TTC549 (cell line): ENCODE measurements around the gene GPR142.

ENCODE experiments used
- FAIRE-seq: peaks from 2 replicates; lab custom pipeline; 2012; peaks lifted over from hg19 to GRCh38; lab: Jason Lieb, UNC

The GPR142 gene

GRCh38 chr17:74371653-74372147, 4.4 kb downstream of the GPR142 start:
- no peak for FAIRE-seq

- no peak for FAIRE-seq
These were observed 5.1 kb downstream of the GPR142 start for GRCh38 chr17:74372426-74372825.

GRCh38 chr17:74373838-74374606, 6.7 kb downstream of the GPR142 start:
- no peak for FAIRE-seq

DNA sequence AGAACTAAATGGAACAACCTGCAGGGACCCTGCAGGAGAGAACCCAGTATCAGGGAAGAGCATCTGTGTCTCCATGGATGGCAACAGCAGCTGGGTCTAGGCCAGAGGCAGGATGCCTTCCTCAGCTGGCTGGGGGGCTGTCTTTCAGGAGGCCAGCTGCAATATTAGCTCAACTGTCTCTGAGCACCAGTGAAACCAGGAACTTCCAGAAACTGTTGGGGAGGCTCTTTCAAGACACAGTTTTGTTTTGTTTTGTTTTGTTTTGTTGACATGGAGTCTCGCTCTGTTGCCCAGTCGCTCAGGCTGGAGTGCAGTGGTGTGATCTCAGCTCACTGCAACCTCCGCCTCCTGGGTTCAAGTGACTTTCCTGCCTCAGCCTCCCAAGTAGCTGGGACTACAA, 7.6 kb downstream of the GPR142 start:
- no peak for FAIRE-seq

DNA sequence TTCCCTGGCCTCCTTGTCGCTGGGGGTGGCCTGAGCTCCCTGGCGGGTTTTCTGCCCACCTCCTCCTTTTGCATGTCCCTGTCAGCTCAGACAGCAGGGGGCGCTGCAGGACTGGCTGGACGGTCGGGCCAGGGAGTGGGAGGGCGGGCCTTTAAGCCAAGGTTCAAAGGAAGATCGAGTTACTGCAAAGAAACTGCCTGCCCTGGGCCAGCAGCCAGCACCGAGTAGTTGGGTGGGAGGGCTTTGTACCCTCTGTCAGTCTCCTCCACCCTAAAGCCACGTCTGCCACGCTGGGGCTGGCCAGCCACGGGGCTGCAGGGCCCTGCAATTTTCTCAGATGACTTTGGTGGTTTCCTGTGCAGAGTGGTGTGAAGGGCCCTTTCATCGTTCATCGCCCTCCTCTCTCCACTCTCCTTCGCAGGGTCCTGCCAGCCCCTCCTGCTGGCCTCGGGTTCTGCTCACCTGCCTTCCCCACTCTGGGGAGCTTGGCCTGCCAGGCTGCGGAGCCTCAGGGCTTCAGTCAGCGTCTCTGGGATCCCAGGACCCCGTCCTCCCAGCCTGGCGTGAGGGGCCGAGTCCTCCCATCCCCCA, 12.3 kb downstream of the GPR142 start:
- FAIRE-seq, result no peak

- no peak for FAIRE-seq
These were observed 13.0 kb downstream of the GPR142 start for GRCh38 chr17:74380086-74380958.

DNA sequence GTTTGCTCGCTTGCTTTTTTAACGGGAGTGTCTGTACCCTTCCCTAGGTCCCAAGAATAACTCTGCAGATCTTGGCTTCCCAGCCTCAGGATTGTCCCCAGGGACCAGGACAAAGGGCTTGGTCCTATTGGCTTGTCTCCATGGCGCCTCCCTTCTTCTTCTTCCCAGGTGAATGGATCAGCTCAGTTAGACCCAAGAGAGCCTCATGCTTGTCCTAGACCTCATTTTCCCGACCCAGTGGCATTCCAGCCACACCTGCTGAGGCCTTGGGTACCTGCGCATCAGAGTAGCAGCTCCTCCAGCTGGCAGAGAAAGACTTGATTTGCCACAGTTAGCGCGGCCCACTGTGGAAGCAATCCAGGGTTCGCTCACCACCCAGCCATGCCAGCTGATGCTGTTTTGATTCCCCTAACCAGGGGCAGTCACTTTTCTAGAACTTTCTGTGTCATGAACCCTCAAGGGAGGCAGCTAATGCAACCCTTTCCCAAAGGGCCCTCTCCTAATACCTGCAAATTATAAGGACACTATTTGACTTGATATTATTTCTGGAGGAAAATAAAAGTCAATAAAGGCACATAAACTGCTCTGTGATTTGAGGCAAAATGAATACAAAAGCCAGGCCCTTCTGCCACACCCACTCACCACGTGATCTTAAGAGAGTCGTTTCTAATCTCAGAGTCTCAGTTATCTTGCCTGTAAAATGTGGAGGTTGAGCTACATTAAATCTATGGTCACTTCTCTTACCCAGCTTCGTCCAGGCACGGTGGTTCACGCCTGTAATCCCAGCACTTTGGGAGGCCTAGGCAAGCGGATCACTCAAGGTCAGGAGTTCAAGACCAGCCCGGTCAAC, 13.9 kb downstream of the GPR142 start:
- FAIRE-seq, result no peak

DNA sequence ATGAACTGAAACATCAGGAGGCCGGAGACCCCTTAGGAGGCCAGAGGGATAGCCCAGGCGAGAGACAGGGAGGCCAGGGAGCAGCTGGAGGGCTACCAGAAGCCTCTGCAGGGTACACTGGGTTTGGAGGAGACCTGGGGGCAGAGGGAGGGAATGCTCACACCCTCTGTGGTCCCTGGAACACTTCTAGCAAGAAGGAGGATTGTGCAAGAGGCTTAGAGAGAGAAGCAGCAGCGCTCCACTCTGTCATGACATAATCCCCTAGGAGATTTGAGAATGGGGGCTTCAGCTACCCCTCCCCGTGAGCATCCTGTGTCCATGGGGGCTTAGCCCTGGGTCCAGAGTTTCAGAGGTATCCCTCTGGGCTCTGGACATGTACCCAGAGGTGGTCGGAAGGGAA, 15.8 kb downstream of the GPR142 start:
- no peak for FAIRE-seq

GRCh38 chr17:74385201-74385600, 17.9 kb downstream of the GPR142 start:
- FAIRE-seq, result no peak

- no peak for FAIRE-seq
These were observed 19.1 kb downstream of the GPR142 start for GRCh38 chr17:74386386-74386785.

DNA sequence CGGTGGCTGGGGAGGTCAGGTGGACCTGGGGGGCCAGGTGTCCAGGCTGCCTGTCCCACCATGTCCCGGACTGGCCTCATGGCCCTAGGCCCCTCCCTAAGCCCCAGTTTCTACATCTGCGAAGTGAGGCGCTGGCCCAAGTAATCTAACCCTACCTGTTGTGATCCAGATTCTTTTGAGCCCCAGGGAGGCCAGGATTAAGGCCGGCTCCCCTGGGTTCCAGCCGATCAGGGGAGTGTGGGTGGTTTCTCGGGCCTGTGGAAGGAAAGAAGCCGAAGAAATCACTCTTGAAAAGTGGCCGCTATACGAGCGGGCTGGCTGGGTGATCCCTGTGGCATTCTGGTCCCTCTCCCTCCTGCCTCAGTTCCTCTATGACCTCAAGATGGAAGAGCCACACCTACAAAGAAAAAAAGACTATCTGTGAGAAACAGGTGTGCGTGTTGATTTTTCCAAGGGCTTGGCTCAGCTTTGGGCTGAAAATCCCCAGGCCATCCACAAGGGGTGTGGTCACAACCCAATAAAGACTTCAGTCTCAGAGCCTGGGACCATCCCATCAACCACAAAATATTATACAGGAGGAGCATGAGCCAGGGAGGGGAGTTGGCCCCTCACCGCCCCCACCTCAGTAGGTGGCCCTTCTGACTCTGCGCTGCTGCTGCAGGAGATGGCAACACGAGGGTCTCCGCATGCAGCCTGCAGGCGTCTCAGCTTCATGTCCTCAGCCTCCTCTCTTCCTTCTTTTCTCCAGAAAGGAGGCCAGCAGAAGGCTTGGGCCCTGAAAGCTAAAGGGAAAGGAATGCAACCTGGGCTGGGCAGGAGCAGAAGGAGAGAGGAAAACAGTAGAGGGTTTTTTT, 20.3 kb downstream of the GPR142 start:
- FAIRE-seq, result no peak

DNA sequence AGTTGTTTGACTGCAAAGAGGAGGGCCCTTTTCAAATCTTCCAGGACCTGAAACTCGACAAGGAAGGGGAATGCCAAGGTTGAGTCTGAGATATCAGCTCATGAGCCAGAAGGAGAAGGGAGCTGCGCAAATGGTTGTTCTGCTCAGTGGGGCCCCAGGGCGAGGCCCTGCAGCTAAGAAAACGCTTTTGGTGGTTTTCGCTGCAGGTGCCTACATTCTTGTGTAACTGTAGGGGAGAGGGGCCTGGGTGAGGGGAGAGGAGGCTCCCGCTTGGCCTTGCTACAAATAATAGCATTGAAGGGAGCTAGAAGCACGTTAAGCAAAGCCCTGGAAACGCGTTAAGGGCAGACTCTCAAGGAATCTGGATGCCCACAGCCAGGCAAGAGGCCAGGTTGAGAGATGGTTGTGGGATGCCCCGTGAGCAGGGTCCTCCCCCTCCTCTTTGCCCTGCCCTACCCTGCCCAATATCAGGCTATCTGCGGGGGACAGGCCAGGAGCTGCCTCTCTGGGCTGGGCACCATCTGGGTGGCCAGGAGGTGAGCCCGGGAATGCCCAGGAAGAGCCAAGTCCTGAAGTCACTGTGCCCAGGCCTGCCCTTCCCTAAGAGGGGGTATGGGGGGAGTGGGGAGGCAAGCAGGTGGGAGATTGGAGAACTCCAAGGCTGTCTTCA, 21.9 kb downstream of the GPR142 start:
- no peak for FAIRE-seq

DNA sequence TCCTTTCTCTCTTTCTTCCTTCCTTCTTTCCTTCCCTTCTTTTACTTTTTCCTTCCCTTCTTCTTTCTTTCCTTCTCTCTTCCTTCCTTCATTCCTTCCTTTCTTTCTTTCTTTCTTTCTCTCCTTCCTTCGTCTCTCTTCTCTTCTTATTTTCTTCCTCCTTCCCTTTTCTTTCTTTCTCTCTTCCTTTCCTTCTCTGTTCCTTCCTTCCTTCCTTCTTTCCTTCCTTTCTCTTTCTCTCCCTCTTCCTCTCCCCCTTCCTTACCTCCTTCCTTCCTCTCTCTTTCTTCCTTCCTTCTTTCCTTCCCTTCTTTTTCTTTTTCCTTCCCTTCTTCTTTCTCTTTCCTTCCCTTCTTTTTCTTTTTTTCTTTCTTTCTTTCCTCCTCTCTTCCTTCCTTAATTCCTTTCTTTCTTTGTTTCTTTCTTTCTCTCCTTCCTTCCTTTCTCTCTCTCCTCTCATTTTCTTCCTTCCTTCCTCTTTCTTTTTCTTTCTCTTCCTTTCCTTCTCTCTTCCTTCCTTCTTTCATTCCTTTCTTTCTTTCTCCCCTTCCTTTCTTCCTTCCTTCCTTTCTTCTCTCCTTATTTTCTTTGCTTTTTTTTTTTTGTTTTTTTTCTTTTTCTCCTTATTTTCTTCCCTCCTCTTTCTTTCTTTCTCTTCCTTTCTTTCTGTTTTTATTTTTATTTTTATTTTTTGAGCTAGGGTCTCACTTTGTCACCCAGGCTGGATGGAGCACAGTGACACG, 22.8 kb downstream of the GPR142 start:
- no peak for FAIRE-seq

GRCh38 chr17:74390680-74391653, 23.7 kb downstream of the GPR142 start:
- no peak for FAIRE-seq

GRCh38 chr17:74391771-74392170, 24.5 kb downstream of the GPR142 start:
- no peak for FAIRE-seq

DNA sequence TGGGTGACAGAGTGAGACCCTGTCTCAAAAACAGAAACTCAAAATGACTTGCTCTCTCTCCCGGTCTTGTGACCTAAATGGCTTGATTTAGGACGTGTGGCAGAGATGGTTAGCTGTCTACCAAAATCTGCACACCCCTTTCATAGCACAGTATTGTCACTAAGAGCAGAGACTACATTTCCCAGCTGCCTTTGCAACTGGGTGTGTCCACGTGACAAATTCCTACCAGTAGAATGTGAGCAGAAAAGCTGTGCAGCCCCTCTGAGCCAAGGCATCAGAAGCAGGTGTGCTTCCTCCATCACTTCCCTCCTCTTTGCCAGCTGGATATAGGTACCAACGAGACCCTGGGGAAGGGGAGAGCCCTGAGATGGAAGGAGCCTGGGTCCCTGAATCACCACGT, 25.5 kb downstream of the GPR142 start:
- FAIRE-seq, result no peak

- FAIRE-seq, result no peak
These were observed 26.1 kb downstream of the GPR142 start for GRCh38 chr17:74393346-74393942.
